Measurements from ENCODE around the gene RIN3.

The RIN3 gene

GRCh38 chr14:92624764-92625163 lies 111.2 kb downstream of the RIN3 start:
- TF ChIP-seq MAX (IDR thresholded peaks at IDR 0.05; ENCODE audit: low read depth, low read length): no peak
- no peak for TF ChIP-seq CTCF (IDR thresholded peaks at IDR 0.05; ENCODE audit: low read depth, low read length)
- no peak for TF ChIP-seq MYC (IDR thresholded peaks at IDR 0.05; ENCODE audit: low read depth, low read length)
- TF ChIP-seq POLR2A (IDR thresholded peaks at IDR 0.05; ENCODE audit: extremely low read depth, insufficient read length): no peak
- DNase-seq (ENCODE audit: low read depth): no peak
- H3K4me3 ChIP-seq (ENCODE audit: low read depth, low read length): no peak overlapping the region

- no peak for DNase-seq (ENCODE audit: low read depth)
- H3K4me3 ChIP-seq (ENCODE audit: low read depth, low read length): no peak overlapping the region
- TF ChIP-seq CTCF (IDR thresholded peaks at IDR 0.05; ENCODE audit: low read depth, low read length) (no peak), MYC (IDR thresholded peaks at IDR 0.05; ENCODE audit: low read depth, low read length) (no peak), MAX (IDR thresholded peaks at IDR 0.05; ENCODE audit: low read depth, low read length) (no peak), POLR2A (IDR thresholded peaks at IDR 0.05; ENCODE audit: extremely low read depth, insufficient read length) (no peak)
Measured at GRCh38 chr14:92625213-92625612, 111.6 kb downstream of the RIN3 start.

DNA sequence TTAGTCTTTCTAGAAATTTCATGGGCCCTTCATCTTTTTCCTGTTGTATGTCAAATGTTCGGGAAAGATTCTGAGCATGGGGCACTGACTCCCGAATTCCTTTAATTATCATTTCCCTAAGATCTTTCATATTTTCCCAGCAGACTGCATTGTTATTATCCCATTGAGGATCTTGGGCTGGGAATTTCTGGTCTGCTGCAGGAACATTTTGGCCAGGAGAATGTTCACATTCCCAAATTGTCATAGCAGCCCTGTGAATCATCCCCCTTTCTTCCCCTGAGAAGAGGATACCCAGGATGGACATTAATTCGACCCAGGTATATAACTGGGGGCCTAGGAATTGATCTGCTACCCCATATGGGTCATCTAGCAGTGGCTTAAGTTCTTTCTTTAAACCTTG lies 112.5 kb downstream of the RIN3 start:
- no peak for TF ChIP-seq POLR2A (IDR thresholded peaks at IDR 0.05; ENCODE audit: extremely low read depth, insufficient read length)
- DNase-seq (ENCODE audit: low read depth): no peak
- no peak overlapping the region for H3K4me3 ChIP-seq (ENCODE audit: low read depth, low read length)

GRCh38 chr14:92627707-92628215 lies 114.2 kb downstream of the RIN3 start:
- DNase-seq (ENCODE audit: low read depth): no peak
- no peak for TF ChIP-seq POLR2A (IDR thresholded peaks at IDR 0.05; ENCODE audit: extremely low read depth, insufficient read length)
- no peak for TF ChIP-seq MYC (IDR thresholded peaks at IDR 0.05; ENCODE audit: low read depth, low read length)
- no peak for TF ChIP-seq CTCF (IDR thresholded peaks at IDR 0.05; ENCODE audit: low read depth, low read length)
- no peak for TF ChIP-seq MAX (IDR thresholded peaks at IDR 0.05; ENCODE audit: low read depth, low read length)
- no peak overlapping the region for H3K4me3 ChIP-seq (ENCODE audit: low read depth, low read length)

- TF ChIP-seq MAX (IDR thresholded peaks at IDR 0.05; ENCODE audit: low read depth, low read length) (no peak), CTCF (IDR thresholded peaks at IDR 0.05; ENCODE audit: low read depth, low read length) (no peak), MYC (IDR thresholded peaks at IDR 0.05; ENCODE audit: low read depth, low read length) (no peak), POLR2A (IDR thresholded peaks at IDR 0.05; ENCODE audit: extremely low read depth, insufficient read length) (no peak)
- DNase-seq (ENCODE audit: low read depth): no peak
- no peak overlapping the region for H3K4me3 ChIP-seq (ENCODE audit: low read depth, low read length)
Measured at GRCh38 chr14:92628636-92629035, 115.1 kb downstream of the RIN3 start.

DNA sequence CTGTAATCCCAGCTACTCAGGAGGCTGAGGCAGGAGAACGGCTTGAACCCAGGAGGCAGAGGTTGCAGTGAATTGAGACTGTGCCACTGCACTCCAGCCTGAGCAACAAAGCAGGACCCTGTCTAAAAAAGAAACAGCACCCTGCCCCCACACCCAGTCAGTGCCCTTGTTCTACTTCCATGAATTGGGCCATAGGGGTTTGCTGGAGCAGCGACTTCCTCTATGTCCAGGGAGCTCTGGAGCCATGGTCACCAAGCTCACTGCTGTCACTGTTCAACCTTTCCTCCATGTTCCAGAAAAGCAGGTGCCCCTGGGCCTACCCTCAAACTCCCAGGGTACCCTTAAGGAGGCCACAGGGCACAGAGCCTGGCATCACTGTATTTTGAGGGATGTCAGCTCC lies 116.8 kb downstream of the RIN3 start:
- no peak for DNase-seq (ENCODE audit: low read depth)
- no peak for TF ChIP-seq POLR2A (IDR thresholded peaks at IDR 0.05; ENCODE audit: extremely low read depth, insufficient read length)
- no peak for TF ChIP-seq CTCF (IDR thresholded peaks at IDR 0.05; ENCODE audit: low read depth, low read length)
- no peak for TF ChIP-seq MAX (IDR thresholded peaks at IDR 0.05; ENCODE audit: low read depth, low read length)
- TF ChIP-seq MYC (IDR thresholded peaks at IDR 0.05; ENCODE audit: low read depth, low read length): no peak

More for the DNA sequence above, 116.8 kb downstream of the RIN3 start:
- H3K4me3 ChIP-seq (ENCODE audit: low read depth, low read length): no peak overlapping the region

All from NB4 (cell line).